Osteocyte (in vitro differentiated cells): ENCODE measurements around the gene APELA. TPM values are rescaled to one million over a fixed set of nuclear protein-coding genes. Genes with fewer than 3 reads are reported as not detected.

Source experiments
- DNase-seq: peaks from one replicate; pipeline ENCODE4 v3.0.0; 2021; ENCODE audit warnings: mixed read lengths; ENCODE audit not compliant: unreplicated experiment; ENCODE audit errors: extremely low spot score
- H3K27ac Mint-ChIP-seq: one replicate; pipeline ENCODE4 v1.8.0; 2021; ENCODE audit warnings: mild to moderate bottlenecking, mixed read lengths; ENCODE audit not compliant: unreplicated experiment
- H3K27me3 Mint-ChIP-seq: one replicate; pipeline ENCODE4 v1.8.0; 2021; ENCODE audit warnings: mixed read lengths; ENCODE audit not compliant: unreplicated experiment
- H3K36me3 Mint-ChIP-seq: one replicate; pipeline ENCODE4 v1.8.0; 2021; ENCODE audit warnings: mixed read lengths; ENCODE audit not compliant: unreplicated experiment
- H3K4me1 Mint-ChIP-seq: one replicate; pipeline ENCODE4 v1.8.0; 2021; ENCODE audit warnings: mixed read lengths; ENCODE audit not compliant: unreplicated experiment
- H3K4me3 Mint-ChIP-seq: one replicate; pipeline ENCODE4 v1.8.0; 2021; ENCODE audit warnings: mild to moderate bottlenecking, moderate library complexity, mixed read lengths; ENCODE audit not compliant: unreplicated experiment
- H3K9me3 Mint-ChIP-seq: one replicate; pipeline ENCODE4 v1.8.0; 2021; ENCODE audit warnings: mixed read lengths; ENCODE audit not compliant: unreplicated experiment
- CTCF ChIP-seq: fragments of 200-600 bp; sonication (generic); IDR thresholded peaks from 2 replicates; pipeline ENCODE4 v1.5.0; 2021; ENCODE audit warnings: antibody characterized with exemption, mild to moderate bottlenecking, moderate library complexity
- total RNA-seq: library from RNA; stranded (reverse); gene quantifications from 2 replicates; pipeline ENCODE4 v1.2.1, GENCODE V29; 2021

Gene APELA
- total RNA-seq, 1 donor from 2014 or later: not detected

GRCh38 chr4:164856396-164856795 is 20.6 kb upstream of the APELA start:
- H3K4me1 Mint-ChIP-seq: no peaks in the 10 kb centered on the region
- no peaks in the 10 kb centered on the region for H3K36me3 Mint-ChIP-seq
- H3K27ac Mint-ChIP-seq: no peak overlapping the region
- no peaks in the 10 kb centered on the region for H3K27me3 Mint-ChIP-seq
- H3K9me3 Mint-ChIP-seq: no peaks in the 10 kb centered on the region
- no peak for DNase-seq
- H3K4me3 Mint-ChIP-seq: no peak overlapping the region
- no peak for TF ChIP-seq CTCF

DNA sequence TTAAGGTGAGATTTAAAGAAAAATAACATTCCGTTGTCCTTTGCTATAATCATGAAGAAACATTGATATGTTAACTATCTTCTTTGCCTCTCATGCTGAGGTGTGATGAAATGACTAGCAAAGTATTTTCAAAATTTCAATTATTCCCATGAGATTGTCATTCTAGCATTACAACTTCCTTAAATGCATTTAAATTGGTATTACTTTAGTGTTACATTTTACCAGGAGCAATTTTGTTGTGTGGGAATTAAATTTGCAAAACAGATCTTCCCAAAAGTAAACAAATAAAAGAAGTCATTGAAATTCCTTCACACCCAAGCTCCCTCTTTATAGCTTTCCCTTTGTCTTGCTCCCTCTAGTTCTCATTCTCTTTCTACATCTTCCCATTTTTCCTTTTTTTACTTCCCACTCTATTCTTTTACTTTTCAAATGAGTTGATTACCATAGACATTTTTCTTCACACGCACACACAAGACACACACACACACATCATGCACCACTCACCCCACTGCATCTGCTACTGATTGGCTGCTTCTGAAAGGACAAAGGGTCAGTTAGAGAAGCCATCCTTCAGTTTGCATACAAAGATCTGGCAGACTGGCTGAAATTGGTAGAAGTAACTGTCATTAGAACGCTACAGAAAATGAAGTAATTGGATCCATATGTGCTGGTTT is 10.0 kb upstream of the APELA start:
- Mint-ChIP-seq H3K4me3 (no peak overlapping the region), H3K4me1 (peaks cover 2% of the 10 kb centered on the region), H3K27ac (no peak overlapping the region), H3K27me3 (no peaks in the 10 kb centered on the region), H3K9me3 (no peaks in the 10 kb centered on the region), H3K36me3 (no peaks in the 10 kb centered on the region)
- DNase-seq: no peak
- TF ChIP-seq CTCF: no peak

DNA sequence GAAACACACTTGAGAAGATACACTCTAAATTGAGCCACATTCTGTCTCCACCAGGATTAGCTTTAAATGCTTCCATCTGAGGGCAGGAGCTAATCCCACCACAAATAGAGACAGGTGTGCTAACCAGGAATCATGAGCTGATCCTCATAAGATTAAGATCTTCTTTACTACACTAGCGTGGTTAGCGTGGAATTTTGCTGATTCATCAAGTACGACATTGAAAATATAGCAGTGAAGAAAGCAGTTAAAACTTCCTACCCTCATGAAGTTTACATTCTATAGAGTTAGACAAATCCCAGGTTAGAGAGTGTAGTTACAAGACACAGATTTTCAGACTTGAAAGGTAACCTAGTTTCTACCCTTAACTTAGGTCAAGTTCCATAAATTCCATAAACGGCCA is 5.3 kb upstream of the APELA start:
- Mint-ChIP-seq H3K36me3 (no peaks in the 10 kb centered on the region), H3K27ac (no peak overlapping the region), H3K27me3 (peaks cover under 1% of the 10 kb centered on the region), H3K4me1 (peaks cover 2% of the 10 kb centered on the region), H3K9me3 (no peaks in the 10 kb centered on the region), H3K4me3 (no peak overlapping the region)
- no peak for TF ChIP-seq CTCF
- no peak for DNase-seq

DNA sequence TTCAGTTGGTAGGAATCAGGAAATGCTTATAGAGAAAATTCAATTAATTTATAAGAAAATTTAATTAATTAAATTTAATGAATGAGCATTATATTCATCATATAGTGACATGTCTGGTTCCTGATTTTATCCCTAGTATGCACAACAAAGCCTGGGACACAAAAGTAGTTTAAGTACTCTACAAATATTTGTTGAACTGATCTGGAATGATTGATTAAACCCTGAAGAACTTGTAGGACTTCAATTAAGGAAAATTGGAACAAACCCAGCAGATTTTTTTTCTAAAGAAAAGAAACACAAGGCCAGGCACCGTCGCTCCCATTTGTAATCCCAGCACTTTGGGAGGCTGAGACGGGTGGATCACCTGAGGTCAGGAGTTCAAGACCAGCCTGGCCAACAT is 4.5 kb upstream of the APELA start:
- Mint-ChIP-seq H3K4me1 (no peaks in the 10 kb centered on the region), H3K4me3 (no peak overlapping the region), H3K36me3 (no peaks in the 10 kb centered on the region), H3K27me3 (peaks cover 9% of the 10 kb centered on the region), H3K9me3 (no peaks in the 10 kb centered on the region), H3K27ac (no peak overlapping the region)
- no peak for TF ChIP-seq CTCF
- no peak for DNase-seq

DNA sequence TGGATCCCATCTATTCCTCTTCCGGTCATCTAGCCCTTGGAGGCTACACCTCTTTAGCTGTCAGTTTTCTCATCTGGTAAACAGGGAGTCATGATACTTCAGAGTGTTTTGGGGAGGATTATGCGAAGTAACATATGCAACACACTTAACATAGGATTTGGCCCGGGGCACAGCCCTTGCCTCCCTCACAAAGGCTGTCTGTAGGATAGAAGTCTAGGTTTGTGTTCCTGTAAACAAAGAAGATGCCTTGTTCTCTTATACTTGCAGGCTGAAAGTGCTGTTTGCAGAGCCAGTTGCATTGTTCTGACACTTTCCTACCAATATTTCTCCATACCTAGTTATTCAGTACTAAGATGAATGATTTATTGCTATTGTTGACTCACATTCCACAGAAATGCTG is 2.2 kb upstream of the APELA start:
- no peak overlapping the region for H3K4me3 Mint-ChIP-seq
- no peaks in the 10 kb centered on the region for H3K36me3 Mint-ChIP-seq
- H3K27me3 Mint-ChIP-seq: peaks cover 11% of the 10 kb centered on the region
- TF ChIP-seq CTCF: no peak
- no peaks in the 10 kb centered on the region for H3K9me3 Mint-ChIP-seq
- no peak for DNase-seq
- no peak overlapping the region for H3K27ac Mint-ChIP-seq
- H3K4me1 Mint-ChIP-seq: no peaks in the 10 kb centered on the region
